GM18502 (cell line): Measurements from ENCODE around the gene CTDP1.
"Not testable (repeated sequence)": the region's sequence is repeated elsewhere in the genome, so short reads cannot be mapped to it uniquely, and the experiment has no call there.

Experiments
- ATAC-seq: cut with Tn5 transposase; IDR thresholded peaks from one replicate; pipeline ENCODE4 v1.9.1; 2021; ENCODE audit warnings: mild to moderate bottlenecking; ENCODE audit not compliant: unreplicated experiment, poor library complexity

Gene CTDP1

DNA sequence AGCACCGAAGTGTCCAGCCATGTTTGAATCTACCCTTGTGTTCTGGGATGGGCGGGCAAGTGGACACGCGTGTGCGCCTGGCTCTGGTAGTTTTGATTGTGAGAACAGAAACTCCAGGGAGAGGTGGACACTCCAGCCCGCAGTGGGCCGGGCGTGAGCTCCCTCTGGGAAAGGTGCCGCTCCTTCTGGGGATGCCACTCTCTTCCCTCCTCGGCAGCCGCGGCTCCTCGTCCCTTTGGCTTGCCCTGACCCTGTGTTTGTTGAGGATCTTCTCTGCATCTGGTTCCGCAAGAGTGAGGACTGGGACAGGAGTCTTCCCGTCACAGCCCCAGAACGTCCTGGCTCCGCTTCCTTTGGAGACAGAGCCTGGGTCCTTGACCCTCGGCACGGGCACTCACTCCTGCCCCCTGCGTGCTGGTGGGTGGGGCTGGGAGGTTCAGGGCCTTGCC, 1.3 kb downstream of the CTDP1 start:
- no peak for ATAC-seq

GRCh38 chr18:79681484-79682387, 2.1 kb downstream of the CTDP1 start:
- no peak for ATAC-seq

- ATAC-seq: no peak
These were observed 2.9 kb downstream of the CTDP1 start for GRCh38 chr18:79682481-79682880.

- no peak for ATAC-seq
These were observed 3.5 kb downstream of the CTDP1 start for GRCh38 chr18:79682894-79683625.

DNA sequence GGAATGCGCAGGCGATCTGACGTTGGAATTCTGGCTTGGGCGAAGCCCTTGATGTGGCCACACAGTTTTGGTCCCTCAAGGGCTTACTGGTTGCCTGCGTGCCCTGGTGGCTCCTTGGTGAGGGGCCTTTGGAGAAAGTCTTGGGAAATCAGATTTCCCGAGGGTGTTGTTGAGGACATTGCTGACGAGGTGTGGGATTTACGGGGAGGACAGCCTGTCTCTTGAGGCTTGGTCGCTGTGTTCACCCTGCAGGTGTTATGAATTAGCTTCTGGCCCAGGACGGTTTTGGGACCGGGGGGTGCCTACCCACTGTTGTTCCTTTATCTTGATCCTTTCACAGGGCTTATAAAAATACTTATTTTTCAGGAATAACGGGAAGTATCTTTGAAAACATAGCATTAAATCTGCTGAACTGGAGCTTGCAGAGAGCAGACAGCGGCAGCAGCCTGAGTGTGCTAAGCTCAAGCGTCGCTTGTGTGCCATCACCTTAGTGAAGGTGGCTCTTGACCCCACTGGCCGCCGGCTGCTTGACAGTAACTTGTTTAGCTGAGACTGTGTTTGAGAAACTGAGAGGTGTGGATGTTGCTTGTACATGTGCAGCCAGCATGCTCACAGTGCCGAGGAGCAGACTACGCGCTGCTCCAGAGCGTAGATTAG, 4.2 kb downstream of the CTDP1 start:
- no peak for ATAC-seq

GRCh38 chr18:79684283-79684631, 4.7 kb downstream of the CTDP1 start:
- ATAC-seq: no peak

- no peak for ATAC-seq
These were observed 5.2 kb downstream of the CTDP1 start for GRCh38 chr18:79684787-79685186.

DNA sequence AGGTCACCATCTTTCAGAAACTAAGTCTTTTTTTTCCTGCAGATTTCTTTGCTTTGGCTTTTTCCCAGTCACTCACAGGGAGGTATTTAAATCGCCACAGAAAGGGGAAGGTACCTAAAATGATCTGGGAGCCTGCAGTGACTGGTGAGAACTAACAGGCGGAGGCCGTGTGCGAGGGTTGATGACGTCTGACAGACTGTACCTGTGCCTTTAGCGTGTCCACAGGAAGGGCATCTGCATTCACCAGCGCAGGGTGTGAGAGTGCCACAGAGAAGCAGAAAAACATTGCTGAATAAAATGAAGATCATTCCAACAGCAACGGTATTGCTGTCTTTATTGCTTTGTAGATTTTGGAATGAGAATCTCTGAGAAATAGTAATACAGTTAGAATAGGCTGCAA, 5.7 kb downstream of the CTDP1 start:
- ATAC-seq: no peak

DNA sequence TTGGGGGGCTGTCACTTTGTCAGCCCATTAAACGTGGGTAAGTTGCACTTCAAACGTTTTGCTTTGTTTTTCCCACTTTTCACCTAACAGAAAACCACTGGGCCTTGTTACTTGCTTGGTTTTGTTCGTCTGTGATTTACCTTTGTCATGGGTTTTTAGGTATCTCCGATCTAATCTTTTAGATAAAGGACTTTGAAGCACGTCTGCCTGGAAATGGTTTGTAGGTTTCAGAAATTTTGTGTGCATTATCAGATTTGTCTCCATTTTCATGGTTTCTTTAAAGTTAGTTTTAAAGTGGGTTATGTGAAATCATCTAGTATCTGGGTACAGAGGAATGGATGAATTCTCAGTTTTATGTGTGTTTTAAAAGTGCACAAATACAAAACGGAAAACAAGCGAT, 6.4 kb downstream of the CTDP1 start:
- ATAC-seq: no peak

- ATAC-seq: no peak
These were observed 8.2 kb downstream of the CTDP1 start for GRCh38 chr18:79687806-79688205.

- no peak for ATAC-seq
These were observed 10.5 kb downstream of the CTDP1 start for GRCh38 chr18:79690071-79690470.

DNA sequence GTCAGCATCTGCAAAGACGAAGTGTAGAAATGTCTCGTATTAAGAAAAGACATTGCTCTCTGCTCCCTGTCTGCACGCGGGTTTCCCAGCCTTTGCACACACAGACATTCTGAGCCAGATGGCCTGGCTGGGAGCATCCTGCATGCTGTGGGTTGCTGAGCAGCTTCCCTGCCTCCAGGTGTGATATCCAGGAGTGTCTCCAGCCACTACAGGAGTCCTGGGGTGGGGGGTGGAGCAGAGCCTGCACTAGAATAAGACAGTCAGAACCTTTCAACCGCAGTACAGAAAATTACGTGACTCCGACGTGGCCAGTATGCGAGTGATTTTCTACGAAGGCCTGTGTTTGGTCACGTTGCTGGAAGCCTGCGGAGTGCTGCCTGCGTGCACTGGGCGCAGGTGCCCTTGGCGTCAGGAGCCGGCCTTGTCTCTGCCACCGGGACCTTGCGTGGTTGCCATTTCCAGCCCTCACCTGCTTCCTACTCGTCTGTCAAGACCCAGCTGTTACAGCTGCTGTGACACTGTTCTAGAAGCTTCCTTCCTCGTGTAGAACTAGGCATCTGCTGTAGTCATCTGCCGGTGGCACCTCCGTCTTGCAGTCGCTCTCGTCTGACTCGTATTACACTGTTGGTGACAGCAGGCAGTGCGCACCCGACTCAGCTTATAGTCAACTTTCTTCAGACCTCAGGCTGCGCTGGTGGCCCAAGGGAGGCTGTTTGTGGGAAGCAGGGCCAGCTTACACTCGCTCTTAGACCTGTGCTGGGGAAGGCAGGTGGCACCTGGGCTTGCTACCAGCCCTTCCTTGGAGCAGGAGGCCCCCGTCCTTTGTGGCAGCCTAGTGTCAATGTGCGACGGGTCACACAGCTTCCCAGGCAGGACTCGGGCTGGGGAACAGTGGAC, 11.2 kb downstream of the CTDP1 start:
- no peak for ATAC-seq

- ATAC-seq: no peak
These were observed 12.5 kb downstream of the CTDP1 start for GRCh38 chr18:79692056-79692455.

- ATAC-seq: no peak
These were observed 13.3 kb downstream of the CTDP1 start for GRCh38 chr18:79692886-79693285.

- ATAC-seq: no peak
These were observed 14.1 kb downstream of the CTDP1 start for GRCh38 chr18:79693561-79694205.

- ATAC-seq: not testable (repeated sequence)
These were observed 14.7 kb downstream of the CTDP1 start for GRCh38 chr18:79694206-79694894.

GRCh38 chr18:79694895-79695213, 15.3 kb downstream of the CTDP1 start:
- no peak for ATAC-seq

DNA sequence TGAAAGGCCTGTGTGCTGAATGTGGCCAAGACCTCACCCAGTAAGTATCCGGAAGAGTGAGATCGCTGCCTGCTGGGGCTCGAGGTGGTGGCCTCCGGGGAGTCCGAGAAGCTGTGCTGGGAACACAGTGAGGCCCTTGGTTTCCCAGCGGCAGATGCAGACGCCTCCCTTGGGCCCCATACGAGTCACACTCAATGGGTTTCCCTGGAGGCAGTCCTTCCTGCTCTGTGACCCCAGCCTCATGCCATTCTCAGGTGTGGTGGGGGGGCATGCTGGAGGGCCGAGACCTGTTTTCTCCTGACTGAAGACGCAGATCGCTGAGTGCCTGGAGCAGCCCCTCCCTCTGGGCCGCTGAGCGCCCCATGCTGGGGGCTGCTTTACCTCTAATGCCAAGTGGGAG, 15.7 kb downstream of the CTDP1 start:
- ATAC-seq: no peak
